Stimulated activated memory B cell treated with anti-CD40 and anti-IgM and Interleukin-4, amounts not matched to agents 10 μg/mL and 1 μg/mL and 100 μg/mL, for 72 hours (primary cell): Measurements from ENCODE around the gene CFAP69.

Experiments
- ATAC-seq: fragments of 150-1000 bp; cut with Tn5 transposase; 2 replicates; pipeline ENCODE4 v1.10.0; 2021
- H3K27ac Mint-ChIP-seq: one replicate; pipeline ENCODE4 v1.8.0; 2022; ENCODE audit warnings: mild to moderate bottlenecking, mixed read lengths
- H3K27me3 Mint-ChIP-seq: one replicate; pipeline ENCODE4 v1.8.0; 2022; ENCODE audit warnings: mixed read lengths
- H3K36me3 Mint-ChIP-seq: one replicate; pipeline ENCODE4 v1.8.0; 2022; ENCODE audit warnings: mixed read lengths
- H3K4me1 Mint-ChIP-seq: one replicate; pipeline ENCODE4 v1.8.0; 2022; ENCODE audit warnings: mixed read lengths
- H3K4me3 Mint-ChIP-seq: one replicate; pipeline ENCODE4 v1.8.0; 2022; ENCODE audit warnings: mild to moderate bottlenecking, moderate library complexity, mixed read lengths
- H3K9me3 Mint-ChIP-seq: one replicate; pipeline ENCODE4 v1.8.0; 2022; ENCODE audit warnings: mixed read lengths

The CFAP69 gene

DNA sequence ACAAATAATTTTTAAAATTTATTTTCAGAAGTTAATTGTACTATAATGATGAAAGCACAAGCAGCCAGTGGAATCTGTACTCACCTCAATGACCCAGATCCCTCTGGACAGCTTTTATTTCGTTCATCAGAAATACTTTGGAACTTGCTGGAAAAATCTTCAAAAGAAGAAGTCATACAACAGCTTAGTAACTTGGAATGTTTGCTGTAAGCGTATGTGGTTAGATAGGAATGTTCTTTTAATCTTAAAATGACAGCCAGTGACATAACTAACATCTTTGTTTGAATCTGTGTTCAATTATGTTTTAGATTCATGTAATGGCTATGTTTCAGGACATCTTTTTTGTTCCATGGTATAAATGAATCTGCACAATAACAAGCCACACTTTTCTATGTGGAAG, 26.8 kb downstream of the CFAP69 start:
- H3K4me1 Mint-ChIP-seq = no peaks in the 10 kb centered on the region
- ATAC-seq = no peak
- no peaks in the 10 kb centered on the region for H3K36me3 Mint-ChIP-seq
- H3K27me3 Mint-ChIP-seq = no peaks in the 10 kb centered on the region
- no peak overlapping the region for H3K27ac Mint-ChIP-seq
- H3K4me3 Mint-ChIP-seq = no peak overlapping the region
- H3K9me3 Mint-ChIP-seq = no peaks in the 10 kb centered on the region

DNA sequence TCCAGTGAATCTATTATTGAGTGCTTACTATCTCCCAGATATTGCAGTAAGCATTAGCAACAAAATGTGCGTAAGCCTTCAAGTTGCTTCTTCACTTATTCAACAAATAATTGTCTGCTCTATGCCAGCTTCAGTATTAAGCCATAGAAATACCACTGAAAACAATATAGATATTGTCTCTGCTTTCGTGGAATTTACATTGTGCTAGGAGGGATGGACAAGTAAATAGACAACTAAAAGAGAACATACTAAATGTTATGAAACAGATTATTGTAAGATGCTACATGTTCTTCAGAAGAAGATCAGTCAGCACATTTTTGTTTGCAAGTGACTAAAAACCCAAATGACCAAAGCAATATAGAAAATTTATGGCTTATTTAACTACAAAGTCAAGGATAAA, 27.3 kb downstream of the CFAP69 start:
- Mint-ChIP-seq H3K4me1 (no peaks in the 10 kb centered on the region), H3K36me3 (no peaks in the 10 kb centered on the region), H3K4me3 (no peak overlapping the region), H3K27me3 (no peaks in the 10 kb centered on the region), H3K9me3 (no peaks in the 10 kb centered on the region), H3K27ac (no peak overlapping the region)
- no peak for ATAC-seq

DNA sequence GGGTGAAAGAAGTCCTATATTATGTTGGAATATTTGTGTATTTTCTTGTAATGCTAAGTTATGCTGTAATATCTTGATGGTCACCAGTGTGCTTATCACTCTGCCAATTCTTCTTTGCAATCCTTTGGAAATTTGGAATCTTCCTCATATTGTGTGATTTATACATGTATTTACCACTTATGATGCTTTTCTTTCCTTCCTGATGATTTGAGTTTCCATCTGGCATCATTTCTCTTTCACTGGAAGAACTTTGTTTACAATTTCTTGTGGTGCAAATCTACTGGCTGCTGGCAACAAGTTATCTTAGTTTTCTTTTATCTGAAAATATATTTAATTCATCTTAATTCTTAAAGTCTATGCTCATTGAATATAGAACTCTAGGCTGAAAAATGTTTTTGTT, 29.2 kb downstream of the CFAP69 start:
- Mint-ChIP-seq H3K36me3 (no peaks in the 10 kb centered on the region), H3K27me3 (no peaks in the 10 kb centered on the region), H3K27ac (no peak overlapping the region), H3K4me1 (no peaks in the 10 kb centered on the region), H3K9me3 (no peaks in the 10 kb centered on the region), H3K4me3 (no peak overlapping the region)
- ATAC-seq = no peak

DNA sequence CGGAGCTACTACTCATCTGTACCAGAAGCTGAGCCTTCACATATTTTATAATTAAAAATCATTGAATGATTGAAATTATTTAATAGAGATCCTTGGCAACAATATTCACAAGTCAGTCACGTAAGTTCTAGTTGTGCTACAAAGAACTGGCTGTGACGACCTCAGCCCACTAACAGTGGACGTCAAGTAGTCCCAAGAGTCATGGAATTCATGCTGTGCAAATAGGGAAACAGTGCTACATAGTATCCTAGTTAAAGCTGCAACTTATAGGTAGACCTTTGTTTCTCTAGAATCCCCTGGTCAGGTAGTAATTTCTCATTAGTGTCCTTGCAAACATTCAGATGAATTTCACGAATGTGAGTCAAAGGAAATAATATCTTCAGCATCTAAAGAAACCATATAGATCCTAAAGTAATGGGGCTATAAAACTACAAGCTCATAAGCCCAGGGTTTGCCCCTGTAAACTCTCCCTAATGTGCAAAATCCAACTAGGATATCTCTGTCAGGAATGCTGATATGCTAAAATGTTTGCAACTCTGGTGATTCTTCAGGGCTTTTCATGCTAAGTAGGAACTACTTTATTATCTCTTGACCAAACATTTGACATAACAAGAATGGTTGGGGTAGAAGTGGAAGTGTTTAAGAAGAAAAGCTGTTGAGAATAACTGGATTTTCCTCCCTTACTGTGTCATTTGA, 31.2 kb downstream of the CFAP69 start:
- H3K36me3 Mint-ChIP-seq = no peaks in the 10 kb centered on the region

DNA sequence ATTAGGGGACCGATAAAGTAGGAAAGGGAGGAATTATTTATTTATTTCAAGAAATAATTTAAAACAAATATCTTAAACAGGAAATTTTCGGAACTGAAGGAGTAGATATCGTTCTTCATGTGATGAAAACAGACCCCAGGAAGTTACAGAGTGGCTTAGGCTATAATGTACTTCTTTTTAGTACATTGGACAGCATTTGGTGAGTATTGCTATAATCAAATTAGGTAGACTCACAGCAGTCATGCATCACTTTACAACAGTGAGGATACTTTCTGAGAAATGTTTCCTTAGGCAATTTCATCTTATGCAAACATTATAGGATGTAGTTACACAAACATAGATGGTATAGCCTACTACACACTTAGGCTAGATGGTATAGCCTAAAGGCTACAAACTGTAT, 43.2 kb downstream of the CFAP69 start:
- H3K4me3 Mint-ChIP-seq = no peak overlapping the region

More for the DNA sequence above, 31.2 kb downstream of the CFAP69 start:
- H3K27me3 Mint-ChIP-seq = no peaks in the 10 kb centered on the region
- H3K9me3 Mint-ChIP-seq = no peaks in the 10 kb centered on the region
- no peak overlapping the region for H3K27ac Mint-ChIP-seq
- H3K4me1 Mint-ChIP-seq = no peaks in the 10 kb centered on the region
- ATAC-seq = no peak
- H3K4me3 Mint-ChIP-seq = no peak overlapping the region

DNA sequence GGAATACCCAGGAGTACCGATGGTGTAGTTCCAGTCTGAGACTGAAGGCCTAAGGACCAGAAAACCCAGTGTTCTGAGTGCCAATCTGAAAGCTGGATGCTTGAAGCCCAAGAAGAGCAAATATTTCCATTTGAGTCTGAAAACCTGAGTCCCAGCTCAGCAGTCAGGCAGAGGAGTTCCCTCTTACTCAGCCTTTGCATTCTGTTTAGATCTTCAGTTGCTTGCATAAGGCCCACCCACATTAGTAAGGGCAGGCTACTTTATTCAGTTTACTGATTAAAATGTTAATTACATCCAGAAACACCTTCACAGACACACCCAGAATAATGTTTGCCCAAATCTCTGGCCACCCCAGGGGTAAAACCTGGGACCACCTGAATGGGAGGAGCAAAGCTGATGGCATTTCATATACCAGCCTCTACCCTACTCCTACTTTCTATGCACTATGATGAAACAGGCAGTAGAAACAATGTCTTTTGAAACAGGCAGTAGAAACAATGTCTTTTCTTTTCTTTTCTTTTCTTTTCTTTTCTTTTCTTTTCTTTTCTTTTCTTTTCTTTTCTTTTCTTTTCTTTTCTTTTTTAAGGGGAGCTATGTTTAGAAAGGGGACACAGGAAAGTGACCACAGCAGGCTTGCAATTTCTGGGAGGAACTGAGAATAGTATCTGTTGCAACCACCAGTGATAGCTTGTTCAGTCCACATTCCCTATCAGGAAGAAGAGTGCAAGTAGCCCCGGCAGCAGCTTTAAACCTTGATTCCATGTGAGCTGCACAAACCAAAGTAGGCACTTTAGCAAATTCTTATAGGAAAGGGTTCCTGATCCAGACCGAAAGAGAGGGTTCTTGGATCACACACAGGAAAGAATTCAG, 45.5 kb downstream of the CFAP69 start:
- Mint-ChIP-seq H3K4me1 (no peaks in the 10 kb centered on the region), H3K9me3 (peaks cover 6% of the 10 kb centered on the region), H3K27ac (no peak overlapping the region), H3K27me3 (peaks cover 9% of the 10 kb centered on the region), H3K4me3 (no peak overlapping the region), H3K36me3 (peaks cover 6% of the 10 kb centered on the region)
- ATAC-seq = no peak

More for the DNA sequence above, 43.2 kb downstream of the CFAP69 start:
- peaks cover 2% of the 10 kb centered on the region for H3K27me3 Mint-ChIP-seq
- ATAC-seq = no peak
- H3K36me3 Mint-ChIP-seq = peaks cover under 1% of the 10 kb centered on the region
- no peaks in the 10 kb centered on the region for H3K4me1 Mint-ChIP-seq
- H3K9me3 Mint-ChIP-seq = no peaks in the 10 kb centered on the region
- no peak overlapping the region for H3K27ac Mint-ChIP-seq

DNA sequence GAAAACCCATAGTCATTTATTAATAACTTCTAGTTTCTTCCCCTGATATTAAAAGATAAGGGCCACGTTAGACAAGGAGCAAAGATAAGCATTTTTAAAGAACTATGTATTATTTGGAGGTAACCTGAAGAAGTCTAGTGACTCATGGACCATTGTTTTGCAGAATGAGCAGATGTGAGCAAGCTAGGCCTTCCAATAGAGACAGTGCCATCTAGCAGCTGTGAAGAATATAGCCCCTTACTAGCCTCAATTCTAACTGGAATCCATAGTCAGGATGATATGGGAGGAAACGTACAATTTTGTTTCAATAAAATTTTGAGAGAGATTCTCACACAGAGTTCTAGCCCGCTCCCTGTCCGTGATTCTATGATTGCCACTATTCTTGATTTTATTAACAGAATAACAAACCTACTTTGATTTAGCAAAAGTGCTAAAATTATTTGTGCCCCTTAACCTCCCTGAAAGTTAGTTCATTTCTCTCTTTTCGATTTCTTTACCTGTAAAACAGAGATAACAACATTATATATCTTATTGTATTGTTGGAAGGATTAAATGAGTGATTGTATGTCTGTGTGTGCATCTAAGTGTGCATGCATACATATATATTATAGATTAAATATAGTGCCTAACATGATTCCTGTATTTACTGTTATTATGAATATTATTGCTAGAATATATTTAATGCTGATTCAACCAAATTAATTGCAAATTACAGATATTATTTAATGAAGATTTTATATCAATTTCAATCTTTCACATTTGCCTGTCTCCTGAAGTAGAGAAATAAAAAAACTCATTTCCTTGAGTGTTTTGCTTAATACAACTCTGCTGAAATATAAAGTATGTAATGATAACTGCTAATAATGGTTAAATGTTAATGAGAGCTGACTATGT, 53.4 kb downstream of the CFAP69 start:
- Mint-ChIP-seq H3K4me3 (no peak overlapping the region), H3K36me3 (peaks cover 3% of the 10 kb centered on the region), H3K4me1 (no peaks in the 10 kb centered on the region), H3K9me3 (peaks cover 4% of the 10 kb centered on the region), H3K27me3 (peaks cover 4% of the 10 kb centered on the region), H3K27ac (no peak overlapping the region)
- peak; percentile 60 for ATAC-seq

DNA sequence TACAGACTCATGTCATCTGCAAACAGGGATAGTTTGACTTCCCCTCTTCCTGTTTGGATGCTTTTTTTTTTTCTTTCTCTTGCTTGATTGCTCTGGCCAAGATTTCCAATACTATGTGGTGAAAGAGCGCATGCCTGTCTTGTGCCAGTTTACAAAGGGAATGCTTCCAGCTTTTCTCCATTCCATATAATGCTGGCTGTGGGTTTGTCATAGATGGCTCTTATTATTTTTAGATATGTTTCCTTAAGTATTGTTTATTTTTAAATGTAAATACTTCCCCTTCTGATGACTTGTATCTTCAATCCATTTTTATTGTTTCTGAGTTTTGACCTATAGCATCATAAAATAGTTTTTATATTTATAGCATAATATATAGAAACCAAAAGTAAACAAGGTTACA, 58.3 kb downstream of the CFAP69 start:
- Mint-ChIP-seq H3K9me3 (no peaks in the 10 kb centered on the region), H3K27ac (no peak overlapping the region), H3K4me3 (no peak overlapping the region), H3K27me3 (no peaks in the 10 kb centered on the region), H3K4me1 (no peaks in the 10 kb centered on the region), H3K36me3 (no peaks in the 10 kb centered on the region)
- no peak for ATAC-seq

DNA sequence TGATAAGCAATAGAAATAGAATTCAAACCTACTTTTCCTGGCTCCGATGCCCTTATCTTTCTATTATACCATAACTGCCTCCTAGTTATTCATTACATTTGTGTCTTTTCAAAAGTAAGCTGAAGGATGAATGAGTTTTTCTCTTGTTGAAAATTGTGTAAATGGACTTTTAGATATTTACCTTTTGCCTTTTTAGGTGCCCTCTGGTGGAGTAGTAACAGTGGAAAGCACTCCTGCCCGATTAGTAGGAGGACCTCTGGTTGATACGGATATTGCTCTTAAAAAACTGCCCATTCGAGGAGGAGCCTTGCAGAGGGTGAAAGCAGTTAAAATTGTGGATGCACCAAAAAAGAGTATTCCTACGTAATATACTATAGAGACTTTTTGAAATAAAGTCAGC, 64.9 kb downstream of the CFAP69 start:
- H3K36me3 Mint-ChIP-seq = no peaks in the 10 kb centered on the region
- no peaks in the 10 kb centered on the region for H3K9me3 Mint-ChIP-seq
- H3K27me3 Mint-ChIP-seq = peaks cover 26% of the 10 kb centered on the region
- H3K4me1 Mint-ChIP-seq = no peaks in the 10 kb centered on the region
- H3K27ac Mint-ChIP-seq = no peak overlapping the region
- no peak for ATAC-seq
- no peak overlapping the region for H3K4me3 Mint-ChIP-seq

DNA sequence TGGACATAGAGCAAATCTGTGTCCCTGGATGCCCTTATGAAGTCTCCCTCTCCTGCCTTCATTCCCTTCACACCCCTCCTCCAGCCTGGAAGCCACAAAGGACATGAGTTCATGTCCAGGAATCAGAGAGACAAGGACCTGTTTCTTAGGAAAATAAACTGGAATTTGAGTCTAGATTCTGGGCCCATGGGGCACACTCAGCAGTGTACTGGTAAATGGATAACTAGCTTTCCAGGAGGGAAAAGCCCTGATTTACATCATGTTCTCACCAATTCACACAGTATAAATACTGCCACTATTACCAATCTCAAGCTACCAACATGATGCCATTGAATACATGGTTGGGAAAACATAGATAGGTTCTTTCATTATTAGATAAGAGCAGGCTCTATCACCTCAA, 66.2 kb downstream of the CFAP69 start:
- Mint-ChIP-seq H3K27me3 (peaks cover 33% of the 10 kb centered on the region), H3K4me1 (no peaks in the 10 kb centered on the region), H3K36me3 (no peaks in the 10 kb centered on the region), H3K9me3 (no peaks in the 10 kb centered on the region), H3K4me3 (no peak overlapping the region), H3K27ac (no peak overlapping the region)
- ATAC-seq = no peak

DNA sequence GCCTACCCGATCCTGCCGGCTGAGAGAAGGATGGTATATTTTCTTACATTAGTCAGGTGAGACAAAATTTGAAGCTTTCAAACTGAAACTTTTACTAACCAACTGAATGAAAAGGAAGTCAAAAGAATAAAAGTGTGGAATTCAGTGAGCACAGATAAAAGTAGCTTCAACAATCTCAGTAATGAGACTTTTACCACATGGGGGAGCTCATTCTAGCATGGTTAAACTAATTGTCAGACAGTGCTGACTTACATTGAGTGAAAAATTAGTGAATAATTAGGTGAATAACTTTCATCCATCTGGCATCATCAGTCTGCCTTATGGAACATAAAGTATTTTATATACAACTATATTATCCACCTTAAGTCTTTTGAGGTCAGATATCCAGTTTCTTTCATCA, 67.8 kb downstream of the CFAP69 start:
- H3K36me3 Mint-ChIP-seq = no peaks in the 10 kb centered on the region
- no peaks in the 10 kb centered on the region for H3K4me1 Mint-ChIP-seq
- no peak overlapping the region for H3K4me3 Mint-ChIP-seq
- H3K27me3 Mint-ChIP-seq = peaks cover 35% of the 10 kb centered on the region
- no peak for ATAC-seq
- no peak overlapping the region for H3K27ac Mint-ChIP-seq
- H3K9me3 Mint-ChIP-seq = no peaks in the 10 kb centered on the region

DNA sequence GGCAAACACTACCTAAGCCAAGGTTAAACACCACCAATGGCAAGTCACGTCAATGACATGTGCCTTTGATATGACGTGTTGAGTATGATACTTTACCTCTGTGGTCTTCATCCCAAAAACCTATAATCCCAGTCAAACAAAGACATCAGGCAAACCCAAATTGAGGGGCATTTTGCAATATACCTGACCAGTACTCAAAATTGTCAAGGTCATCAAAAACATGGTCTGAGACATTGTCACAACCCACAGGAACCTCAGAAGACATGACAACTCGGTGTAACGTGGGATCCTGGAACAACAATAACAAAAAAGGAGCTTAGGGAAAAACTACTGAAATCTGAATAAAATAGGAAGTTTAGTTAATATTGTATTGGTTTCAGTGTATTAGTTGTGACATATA, 68.9 kb downstream of the CFAP69 start:
- no peaks in the 10 kb centered on the region for H3K36me3 Mint-ChIP-seq
- ATAC-seq = no peak

DNA sequence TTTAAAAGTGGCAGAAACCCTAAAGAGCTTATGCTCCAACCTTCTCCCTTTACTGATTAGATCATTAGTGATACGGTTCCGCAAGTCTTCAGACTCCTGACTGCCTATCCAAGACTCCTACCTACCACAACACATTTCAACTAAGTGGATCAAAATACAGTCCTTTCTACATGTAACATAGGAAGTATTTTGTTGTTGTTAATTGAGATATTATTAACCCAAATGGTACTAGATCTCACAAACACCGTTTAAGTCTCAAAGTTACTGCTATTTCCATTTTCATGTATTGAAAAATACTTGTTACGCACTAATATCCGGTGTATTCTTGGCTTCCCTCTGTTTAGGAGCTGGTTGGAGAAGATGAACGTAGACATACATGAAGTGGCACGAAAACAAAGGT, 75.0 kb downstream of the CFAP69 start:
- H3K9me3 Mint-ChIP-seq = no peaks in the 10 kb centered on the region
- no peaks in the 10 kb centered on the region for H3K4me1 Mint-ChIP-seq
- H3K27ac Mint-ChIP-seq = no peak overlapping the region
- peaks cover 57% of the 10 kb centered on the region for H3K27me3 Mint-ChIP-seq
- no peaks in the 10 kb centered on the region for H3K36me3 Mint-ChIP-seq
- no peak overlapping the region for H3K4me3 Mint-ChIP-seq
- ATAC-seq = no peak

More for the DNA sequence above, 68.9 kb downstream of the CFAP69 start:
- Mint-ChIP-seq H3K27ac (no peak overlapping the region), H3K4me1 (no peaks in the 10 kb centered on the region), H3K27me3 (peaks cover 42% of the 10 kb centered on the region), H3K9me3 (no peaks in the 10 kb centered on the region), H3K4me3 (no peak overlapping the region)

DNA sequence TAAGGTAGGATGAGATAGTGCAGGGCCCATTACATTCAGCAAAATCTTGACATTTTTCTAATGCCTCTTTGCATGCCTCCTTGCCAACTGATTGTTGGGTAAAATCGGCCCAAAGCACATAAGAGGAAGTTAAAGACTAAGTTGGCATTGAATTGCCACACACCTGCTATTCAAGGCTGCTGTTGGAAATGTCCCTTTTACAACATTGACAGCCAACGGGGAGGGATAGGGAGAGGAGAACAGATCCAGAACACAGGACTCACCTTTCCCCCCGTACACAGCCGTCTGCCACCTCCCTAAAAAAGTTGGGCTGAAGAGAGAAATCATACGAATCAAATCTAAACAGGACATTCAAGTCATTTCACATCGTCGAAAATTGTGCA, 75.4 kb downstream of the CFAP69 start:
- H3K36me3 Mint-ChIP-seq = no peaks in the 10 kb centered on the region
- H3K4me1 Mint-ChIP-seq = no peaks in the 10 kb centered on the region
- no peaks in the 10 kb centered on the region for H3K9me3 Mint-ChIP-seq
- peaks cover 53% of the 10 kb centered on the region for H3K27me3 Mint-ChIP-seq
- H3K27ac Mint-ChIP-seq = no peak overlapping the region
- no peak overlapping the region for H3K4me3 Mint-ChIP-seq
- no peak for ATAC-seq

DNA sequence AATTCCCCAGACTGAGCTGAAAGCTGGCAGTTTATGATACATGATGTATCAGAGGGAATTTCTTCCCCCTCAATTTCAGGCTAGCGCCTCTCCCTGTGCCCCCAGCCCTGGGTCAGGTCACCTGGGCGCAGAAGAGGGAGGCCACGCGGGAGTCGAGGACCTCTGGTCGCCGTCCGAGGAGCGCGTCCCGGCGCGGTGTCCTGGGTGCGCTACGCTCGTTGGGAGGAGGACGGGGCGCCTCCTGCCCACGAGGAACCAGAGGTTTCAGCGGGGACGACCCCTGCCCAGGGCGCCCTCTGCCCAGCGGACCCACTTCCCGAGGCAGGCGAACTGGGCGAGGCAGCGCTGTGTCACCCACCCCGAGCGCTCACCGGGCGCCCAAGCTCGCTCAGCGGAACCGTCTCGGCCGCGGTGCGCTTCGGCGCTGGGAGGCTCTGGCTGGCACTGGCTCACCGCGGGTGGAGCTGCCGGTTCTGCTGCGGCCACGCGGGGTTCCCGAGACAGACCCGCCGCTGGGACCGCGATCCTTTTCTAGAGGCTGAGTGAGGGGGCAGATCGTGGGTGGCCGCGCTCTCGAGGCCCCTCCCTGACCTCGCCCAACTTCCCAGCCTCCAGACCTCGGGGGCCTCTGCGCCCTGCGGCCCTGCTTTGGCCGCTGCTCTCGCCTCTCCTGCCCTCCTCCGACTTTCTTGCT, 76.0 kb downstream of the CFAP69 start, which contains the start of gene FAM237B:
TSS of gene FAM237B (minus strand) at position 504 of the 694 bp plus-strand sequence. CDS start 1,556 bp downstream, outside the sequence.
- Mint-ChIP-seq H3K27me3 (peaks cover 51% of the 10 kb centered on the region), H3K36me3 (no peaks in the 10 kb centered on the region), H3K9me3 (no peaks in the 10 kb centered on the region), H3K27ac (no peak within 1 kb of the TSS), H3K4me1 (no peaks in the 10 kb centered on the region), H3K4me3 (no peak within 1 kb of the TSS)
- ATAC-seq = no peak
